Measurements from ENCODE around the gene ARHGAP29. TPM values are rescaled to one million over a fixed set of nuclear protein-coding genes. Genes with fewer than 3 reads are reported as not detected.
A peak's percentile ranks its signal among the peaks of the same experiment; 100 is the strongest.

Gene ARHGAP29
- total RNA-seq, 5 donors from 2014 or later (not counting 1 experiment from before 2014, with no cell fraction given): 0.13 to 0.54 (median 0.18) TPM; not detected in 2

DNA sequence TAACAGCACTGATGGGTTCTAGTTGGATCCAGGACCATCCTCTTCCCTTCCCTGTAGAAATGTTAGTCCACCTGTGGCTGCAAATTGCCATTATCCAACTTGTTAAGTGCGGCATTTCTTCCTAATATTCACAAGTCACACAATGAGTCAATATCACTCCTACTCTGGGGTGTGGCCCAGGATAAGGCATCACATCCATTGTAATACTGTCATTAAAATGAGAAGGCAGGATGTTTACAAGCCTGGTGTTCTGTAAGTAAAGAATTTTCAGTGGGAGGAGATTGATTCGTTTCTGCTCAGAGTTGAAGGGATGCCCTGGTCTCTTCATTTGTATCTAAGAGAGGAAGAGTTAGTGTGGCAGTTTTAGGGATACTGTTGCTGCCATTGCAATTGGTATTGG lies 18.1 kb upstream of the ARHGAP29 start:
- POLR2A ChIA-PET: no interaction called here
- Mint-ChIP-seq H3K36me3 (no peaks in the 10 kb centered on the region), H3K27ac (no peak overlapping the region), H3K4me3 (no peak overlapping the region), H3K4me1 (no peaks in the 10 kb centered on the region), H3K27me3 (peaks cover 24 to 32% of the 10 kb centered on the region in 2 donors), H3K9me3 (no peaks in the 10 kb centered on the region)
- Histone ChIP-seq H3K27ac (ENCODE audit: low read length) (no peak overlapping the region), H3K9me3 (no peaks in the 10 kb centered on the region), H3K4me3 (ENCODE audit: control insufficient read depth in 1 of 2, extremely low read depth in 1 of 2, low read length in 1 of 2) (no peak overlapping the region), H3K27me3 (replicated peaks in 1 of 2; ENCODE audit: control insufficient read depth in 2 of 2, extremely low read depth in 1 of 2, insufficient read depth in 2 of 2, low read length in 1 of 2) (peaks cover 2 to 11% of the 10 kb centered on the region in 2 experiments), H3K4me1 (ENCODE audit: control insufficient read depth in 1 of 2, extremely low read depth in 1 of 2, insufficient read depth in 2 of 2, low read length in 2 of 2) (no peaks in the 10 kb centered on the region), H3K36me3 (ENCODE audit: control insufficient read depth in 2 of 2, extremely low read depth in 1 of 2, insufficient read depth in 1 of 2, low read length in 1 of 2) (no peaks in the 10 kb centered on the region)
- CTCF ChIA-PET: no interaction called here
- ATAC-seq (replicated peaks in 1 of 4) (no peak), DNase-seq (no peak)
- 58% methylated on average over 1 of the region's 2 CpGs for WGBS (ENCODE audit: insufficient coverage)

DNA sequence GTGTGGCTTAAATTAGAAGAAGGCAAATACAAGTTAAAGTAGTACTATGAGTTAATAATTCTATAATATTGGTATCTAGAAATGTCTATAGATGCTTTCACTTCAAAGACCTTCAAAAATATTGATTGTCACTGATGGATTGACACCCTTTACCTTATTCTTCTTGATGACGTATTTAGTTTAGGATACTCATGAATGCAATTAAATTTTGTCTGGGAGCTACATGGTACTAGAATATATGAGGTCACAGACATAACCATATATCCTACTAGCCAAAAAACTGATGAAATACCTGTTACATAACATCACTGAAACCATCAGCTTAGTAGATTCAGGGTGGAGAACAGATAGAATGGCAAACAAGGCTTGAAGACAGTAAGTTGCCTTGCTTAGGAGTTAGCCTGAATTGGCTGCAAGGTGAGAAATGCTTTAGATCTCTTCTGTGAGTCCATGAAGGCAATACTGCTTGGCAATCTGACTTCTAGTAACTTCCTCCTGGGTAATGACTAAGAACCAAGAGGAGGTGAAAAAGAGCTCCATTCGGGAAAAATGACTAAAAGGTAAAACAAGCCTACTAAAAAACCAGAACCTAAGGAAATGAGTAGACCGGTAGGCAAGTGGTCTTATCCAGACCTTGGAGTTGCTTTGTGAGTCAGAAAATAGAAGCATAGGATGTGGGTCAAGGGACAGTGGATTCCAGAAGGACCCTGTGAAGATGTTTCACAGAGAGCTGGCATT lies 16.9 kb upstream of the ARHGAP29 start:
- H3K36me3 ChIP-seq (ENCODE audit: control insufficient read depth in 2 of 2, extremely low read depth in 1 of 2, insufficient read depth in 1 of 2, low read length in 1 of 2): no peaks in the 10 kb centered on the region
- POLR2A ChIA-PET: no interaction called here
- no peak overlapping the region for H3K4me3 ChIP-seq (ENCODE audit: control insufficient read depth in 1 of 2, extremely low read depth in 1 of 2, low read length in 1 of 2)
- no peaks in the 10 kb centered on the region for H3K9me3 ChIP-seq
- Mint-ChIP-seq H3K36me3 (no peaks in the 10 kb centered on the region), H3K4me1 (no peaks in the 10 kb centered on the region), H3K27ac (no peak overlapping the region), H3K27me3 (peaks cover 34 to 39% of the 10 kb centered on the region in 2 donors), H3K4me3 (no peak overlapping the region), H3K9me3 (no peaks in the 10 kb centered on the region)
- no peaks in the 10 kb centered on the region for H3K4me1 ChIP-seq (ENCODE audit: control insufficient read depth in 1 of 2, extremely low read depth in 1 of 2, insufficient read depth in 2 of 2, low read length in 2 of 2)
- no peak for ATAC-seq (replicated peaks in 1 of 4)
- peaks cover 3 to 20% of the 10 kb centered on the region in 2 experiments for H3K27me3 ChIP-seq (replicated peaks in 1 of 2; ENCODE audit: control insufficient read depth in 2 of 2, extremely low read depth in 1 of 2, insufficient read depth in 2 of 2, low read length in 1 of 2)
- CTCF ChIA-PET: interaction anchor here in 1 of 2 donors (0.5 kb wide), 1 partner anchor 208 kb away, joined by 8 read pairs; no protein-coding TSS in a partner anchor
- no peak for DNase-seq
- H3K27ac ChIP-seq (ENCODE audit: low read length): no peak overlapping the region
- WGBS (ENCODE audit: insufficient coverage): no CpG with 5 or more reads among the region's 3 CpGs

DNA sequence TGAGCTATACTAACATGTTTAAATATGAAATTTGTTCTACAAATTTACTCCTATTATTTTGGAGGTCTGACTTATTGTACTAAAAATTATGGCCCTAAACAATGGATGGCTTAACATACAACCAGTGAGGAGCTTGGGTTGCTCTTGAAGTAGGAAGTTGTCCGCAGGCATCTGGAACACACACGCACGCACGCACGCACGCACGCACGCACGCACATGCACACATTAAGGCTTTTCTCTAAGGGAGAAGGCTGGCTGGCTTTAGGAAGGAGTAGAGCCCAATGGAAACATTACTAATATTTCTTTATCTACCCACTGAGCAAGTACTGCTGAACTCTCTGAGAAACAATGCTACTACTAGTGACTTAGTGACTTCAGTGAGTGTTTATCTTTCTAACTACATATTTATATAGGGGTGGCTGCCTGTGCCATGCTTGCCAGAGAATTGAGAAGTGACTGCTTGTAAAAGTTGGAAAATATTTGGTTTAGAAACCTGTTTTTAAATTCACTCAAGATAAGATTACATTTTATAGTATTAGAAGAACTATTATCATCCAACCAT lies 16.2 kb upstream of the ARHGAP29 start:
- POLR2A ChIA-PET: no interaction called here

DNA sequence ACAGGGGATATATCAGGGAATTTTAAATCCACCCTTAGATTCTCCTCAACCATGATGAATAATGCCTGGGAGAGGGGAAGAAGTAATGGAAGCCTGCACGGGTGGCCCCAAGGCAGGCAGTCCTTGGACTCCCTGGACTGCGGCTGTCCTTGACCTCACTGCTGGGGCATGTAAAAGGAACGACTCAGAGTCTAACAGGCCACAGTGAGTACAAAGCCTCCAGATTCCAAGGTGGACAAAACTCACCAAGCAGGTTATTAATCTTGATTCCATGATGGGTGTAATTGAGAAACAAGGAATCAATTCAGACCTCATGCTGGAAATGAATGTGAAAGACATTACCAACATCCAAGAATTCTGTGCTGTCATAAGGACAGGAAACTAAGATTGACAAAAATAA lies 13.0 kb upstream of the ARHGAP29 start:
- Mint-ChIP-seq H3K9me3 (no peaks in the 10 kb centered on the region), H3K36me3 (no peaks in the 10 kb centered on the region), H3K4me3 (no peak overlapping the region), H3K4me1 (peaks cover 11 to 14% (median 12%) of the 10 kb centered on the region in 3 donors), H3K27me3 (peaks cover 54 to 57% of the 10 kb centered on the region in 2 donors), H3K27ac (no peak overlapping the region)
- H3K4me3 ChIP-seq (ENCODE audit: control insufficient read depth in 1 of 2, extremely low read depth in 1 of 2, low read length in 1 of 2): no peak overlapping the region
- H3K27ac ChIP-seq (ENCODE audit: low read length): no peak overlapping the region
- no CpG with 5 or more reads among the region's 3 CpGs for WGBS (ENCODE audit: insufficient coverage)
- no peak for DNase-seq
- ChIA-PET POLR2A (no interaction called here), CTCF (no interaction called here)
- peaks cover 3 to 6% of the 10 kb centered on the region in 2 experiments for H3K4me1 ChIP-seq (ENCODE audit: control insufficient read depth in 1 of 2, extremely low read depth in 1 of 2, insufficient read depth in 2 of 2, low read length in 2 of 2)
- H3K27me3 ChIP-seq (replicated peaks in 1 of 2; ENCODE audit: control insufficient read depth in 2 of 2, extremely low read depth in 1 of 2, insufficient read depth in 2 of 2, low read length in 1 of 2): peaks cover 19 to 33% of the 10 kb centered on the region in 2 experiments
- H3K9me3 ChIP-seq: no peaks in the 10 kb centered on the region
- H3K36me3 ChIP-seq (ENCODE audit: control insufficient read depth in 2 of 2, extremely low read depth in 1 of 2, insufficient read depth in 1 of 2, low read length in 1 of 2): no peaks in the 10 kb centered on the region
- no peak for ATAC-seq (replicated peaks in 1 of 4)

More for the DNA sequence above, 16.2 kb upstream of the ARHGAP29 start:
- H3K4me3 ChIP-seq (ENCODE audit: control insufficient read depth in 1 of 2, extremely low read depth in 1 of 2, low read length in 1 of 2): no peak overlapping the region
- Mint-ChIP-seq H3K27me3 (peaks cover 39 to 45% of the 10 kb centered on the region in 2 donors), H3K4me1 (no peaks in the 10 kb centered on the region), H3K4me3 (no peak overlapping the region), H3K9me3 (no peaks in the 10 kb centered on the region), H3K27ac (no peak overlapping the region), H3K36me3 (no peaks in the 10 kb centered on the region)
- peaks cover 3 to 24% of the 10 kb centered on the region in 2 experiments for H3K27me3 ChIP-seq (replicated peaks in 1 of 2; ENCODE audit: control insufficient read depth in 2 of 2, extremely low read depth in 1 of 2, insufficient read depth in 2 of 2, low read length in 1 of 2)
- H3K9me3 ChIP-seq: no peaks in the 10 kb centered on the region
- no peak overlapping the region for H3K27ac ChIP-seq (ENCODE audit: low read length)
- no peaks in the 10 kb centered on the region for H3K4me1 ChIP-seq (ENCODE audit: control insufficient read depth in 1 of 2, extremely low read depth in 1 of 2, insufficient read depth in 2 of 2, low read length in 2 of 2)
- WGBS (ENCODE audit: insufficient coverage): no CpG with 5 or more reads among the region's 9 CpGs
- CTCF ChIA-PET: no interaction called here
- H3K36me3 ChIP-seq (ENCODE audit: control insufficient read depth in 2 of 2, extremely low read depth in 1 of 2, insufficient read depth in 1 of 2, low read length in 1 of 2): no peaks in the 10 kb centered on the region
- ATAC-seq (replicated peaks in 1 of 4) (no peak), DNase-seq (no peak)

DNA sequence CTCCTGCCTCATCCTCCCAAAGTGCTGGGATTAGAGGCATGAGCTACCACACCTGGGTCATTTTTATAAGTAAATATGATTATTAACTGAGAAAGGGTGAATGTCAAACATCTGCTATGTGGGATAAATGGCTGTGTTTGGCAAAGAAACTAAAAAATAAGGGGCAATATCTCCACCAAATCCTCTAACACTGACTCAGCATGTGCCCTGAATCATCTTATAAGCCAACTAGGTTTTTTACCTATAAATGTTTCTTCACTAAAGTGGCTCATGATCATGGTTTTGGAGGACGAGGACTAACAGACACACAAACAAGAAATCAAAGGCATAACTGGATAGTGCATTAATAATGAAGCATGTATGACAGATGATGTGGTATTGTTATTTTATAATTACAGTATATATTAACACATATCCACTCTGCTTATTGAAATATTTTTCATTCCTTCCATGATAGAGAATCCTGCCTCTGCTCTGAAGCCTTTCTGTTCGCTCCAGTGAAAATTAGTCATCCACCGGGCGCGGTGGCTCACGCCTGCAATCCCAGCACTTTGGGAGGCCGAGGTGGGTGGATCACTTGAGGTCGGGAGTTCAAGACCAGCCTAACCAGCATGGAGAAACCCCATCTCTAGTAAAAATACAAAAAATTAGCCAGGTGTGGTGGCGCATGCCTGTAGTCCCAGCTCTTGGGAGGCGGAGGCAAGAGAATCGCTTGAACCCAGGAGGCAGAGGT lies 11.7 kb upstream of the ARHGAP29 start:
- H3K27ac Mint-ChIP-seq: no peak overlapping the region
- no peaks in the 10 kb centered on the region for H3K36me3 Mint-ChIP-seq
- H3K27me3 Mint-ChIP-seq: peaks cover 59 to 61% of the 10 kb centered on the region in 2 donors
- WGBS (ENCODE audit: insufficient coverage): no CpG with 5 or more reads among the region's 11 CpGs
- H3K4me1 ChIP-seq (ENCODE audit: control insufficient read depth in 1 of 2, extremely low read depth in 1 of 2, insufficient read depth in 2 of 2, low read length in 2 of 2): peaks cover 3 to 6% of the 10 kb centered on the region in 2 experiments
- peaks cover 28 to 33% of the 10 kb centered on the region in 2 experiments for H3K27me3 ChIP-seq (replicated peaks in 1 of 2; ENCODE audit: control insufficient read depth in 2 of 2, extremely low read depth in 1 of 2, insufficient read depth in 2 of 2, low read length in 1 of 2)
- DNase-seq: no peak
- CTCF ChIA-PET: no interaction called here
- ATAC-seq (replicated peaks in 1 of 4): no peak
- peaks cover 11 to 14% (median 12%) of the 10 kb centered on the region in 3 donors for H3K4me1 Mint-ChIP-seq
- H3K36me3 ChIP-seq (ENCODE audit: control insufficient read depth in 2 of 2, extremely low read depth in 1 of 2, insufficient read depth in 1 of 2, low read length in 1 of 2): no peaks in the 10 kb centered on the region
- H3K27ac ChIP-seq (ENCODE audit: low read length): no peak overlapping the region
- H3K4me3 Mint-ChIP-seq: peak overlapping the region in 1 of 3 donors; percentile 79
- H3K9me3 Mint-ChIP-seq: peaks cover 0 to 3% (median 3%) of the 10 kb centered on the region in 3 donors
- no peaks in the 10 kb centered on the region for H3K9me3 ChIP-seq
- POLR2A ChIA-PET: no interaction called here
- H3K4me3 ChIP-seq (ENCODE audit: control insufficient read depth in 1 of 2, extremely low read depth in 1 of 2, low read length in 1 of 2): no peak overlapping the region

Data from T-cell (primary cell).